Activated B cell treated with CpG ODN at 0.5 μM for 24 hours (primary cell): ENCODE data around the gene ABI2. TPM values are rescaled to one million over a fixed set of nuclear protein-coding genes. Genes with fewer than 3 reads are reported as not detected.
A peak's percentile ranks its signal among the peaks of the same experiment; 100 is the strongest.

Source experiments
- ATAC-seq: fragments of 200-7000 bp; cut with Tn5 transposase; one replicate; pipeline ENCODE4 v1.10.0; 2021; ENCODE audit warnings: low read depth, mild to moderate bottlenecking, moderate library complexity
- CTCF ChIA-PET: fragments of 350-600 bp; sonication (Branson Sonifier 250); formaldehyde crosslinking; loops from one replicate; lab custom pipeline; 2021; ENCODE audit warnings: antibody characterized with exemption; lab: Charles Lee
- POLR2A ChIA-PET: fragments of 350-600 bp; sonication (Branson Sonifier 250); formaldehyde crosslinking; loops from one replicate; lab custom pipeline; 2021; ENCODE audit warnings: antibody characterized with exemption; lab: Charles Lee
- DNase-seq: peaks from one replicate; pipeline ENCODE4 v3.0.0; 2022
- H3K27ac Mint-ChIP-seq: one replicate; pipeline ENCODE4 v1.8.0; 2020; ENCODE audit warnings: mixed read lengths
- H3K27me3 Mint-ChIP-seq: one replicate; pipeline ENCODE4 v1.8.0; 2021; ENCODE audit warnings: mixed read lengths
- H3K36me3 Mint-ChIP-seq: one replicate; pipeline ENCODE4 v1.8.0; 2021; ENCODE audit warnings: low read depth, mixed read lengths
- H3K4me1 Mint-ChIP-seq: one replicate; pipeline ENCODE4 v1.8.0; 2021; ENCODE audit warnings: mixed read lengths
- H3K4me3 Mint-ChIP-seq: one replicate; pipeline ENCODE4 v1.8.0; 2020; ENCODE audit warnings: mild to moderate bottlenecking, mixed read lengths
- H3K9me3 Mint-ChIP-seq: one replicate; pipeline ENCODE4 v1.8.0; 2020; ENCODE audit warnings: mixed read lengths
- CTCF ChIP-seq: fragments of 200-600 bp; IDR thresholded peaks from one replicate; pipeline ENCODE4 v1.8.0; 2022; ENCODE audit warnings: antibody characterized with exemption, mild to moderate bottlenecking
- intact Hi-C: fragments of 100-400 bp; cut with micrococcal nuclease; formaldehyde crosslinking; loops from one replicate; pipeline ENCODE4 v1.15.1; 2024
- total RNA-seq: library from RNA; stranded (reverse); gene quantifications from 2 replicates; pipeline ENCODE4 v1.2.3, GENCODE V29; 2022

ABI2 gene
- total RNA-seq, 1 donor from 2014 or later, result 17.3 TPM

DNA sequence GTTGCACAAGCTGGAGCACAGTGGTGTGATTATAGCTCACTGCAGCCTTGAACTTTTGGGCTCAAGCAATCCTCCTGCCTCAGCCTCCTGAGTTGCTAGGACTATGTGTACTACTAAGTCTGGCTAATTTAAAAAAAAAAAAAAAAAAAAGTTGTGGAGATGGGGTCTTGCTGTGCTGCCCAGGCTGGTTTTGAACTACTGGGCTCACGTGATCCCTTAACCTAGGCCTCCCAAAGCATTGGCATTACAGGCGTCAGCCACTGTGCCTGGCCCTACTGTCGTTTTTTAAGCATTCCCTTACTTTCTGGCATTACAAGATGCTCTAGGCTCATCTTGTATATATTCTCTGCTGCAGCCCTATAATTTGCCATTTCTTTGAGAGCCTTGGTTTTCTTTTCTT lies 118.6 kb downstream of the ABI2 start:
- DNase-seq (no peak), ATAC-seq (no peak)
- CTCF ChIA-PET, result no interaction called here
- Mint-ChIP-seq H3K27me3 (no peaks in the 10 kb centered on the region), H3K9me3 (no peaks in the 10 kb centered on the region), H3K36me3 (no peaks in the 10 kb centered on the region), H3K4me1 (no peaks in the 10 kb centered on the region), H3K4me3 (no peak overlapping the region), H3K27ac (no peak overlapping the region)
- intact Hi-C loops, result no loop called here
- POLR2A ChIA-PET, result no interaction called here
- no peak for TF ChIP-seq CTCF

DNA sequence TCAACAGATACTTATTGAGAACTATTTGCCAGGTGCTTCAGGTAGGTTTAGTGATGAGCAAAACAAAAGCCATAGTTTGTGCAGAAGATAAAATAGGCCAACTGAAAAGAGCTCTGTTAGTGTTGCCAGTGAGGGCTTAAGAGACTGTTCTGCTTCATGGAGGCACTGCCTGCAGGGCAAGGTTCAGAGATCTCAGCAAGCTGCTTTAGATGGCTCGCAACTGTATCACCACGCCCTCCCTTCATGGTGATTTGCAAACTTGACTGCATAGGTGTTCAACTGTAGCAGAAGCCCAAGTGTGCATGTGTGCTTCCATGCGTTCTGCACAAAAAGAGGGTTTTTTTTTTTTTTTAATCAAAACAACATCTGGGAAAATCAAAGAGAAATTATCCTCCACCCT lies 122.4 kb downstream of the ABI2 start:
- no peak for ATAC-seq
- no peaks in the 10 kb centered on the region for H3K9me3 Mint-ChIP-seq
- no peaks in the 10 kb centered on the region for H3K4me1 Mint-ChIP-seq
- ChIA-PET CTCF (no interaction called here), POLR2A (interaction anchor here (0.5 kb wide), 1 partner anchor 233 kb away, joined by 3 read pairs; no protein-coding TSS in a partner anchor)
- DNase-seq, result no peak
- H3K36me3 Mint-ChIP-seq, result no peaks in the 10 kb centered on the region
- H3K4me3 Mint-ChIP-seq, result no peak overlapping the region
- no peak overlapping the region for H3K27ac Mint-ChIP-seq
- H3K27me3 Mint-ChIP-seq, result peaks cover 4% of the 10 kb centered on the region
- no peak for TF ChIP-seq CTCF
- intact Hi-C loops, result no loop called here

DNA sequence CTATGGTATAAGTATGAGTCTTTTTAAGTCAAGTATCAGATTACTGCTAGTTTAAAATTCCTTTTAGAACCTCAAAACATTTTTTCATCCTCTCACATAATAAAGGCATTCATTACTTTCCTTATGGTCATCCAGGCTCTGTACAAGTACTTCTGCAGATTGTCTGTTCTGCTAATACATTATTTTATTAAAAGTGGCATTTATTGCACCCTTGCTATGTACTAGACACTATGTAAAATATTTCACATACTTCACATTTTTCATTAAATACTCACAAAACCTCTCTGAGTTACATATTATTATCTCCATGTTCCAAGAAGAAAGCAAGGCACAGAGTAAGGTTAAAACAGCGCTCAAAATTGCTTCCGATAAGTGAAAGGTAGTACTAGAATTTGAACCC lies 122.8 kb downstream of the ABI2 start:
- Mint-ChIP-seq H3K27ac (no peak overlapping the region), H3K9me3 (no peaks in the 10 kb centered on the region), H3K4me3 (no peak overlapping the region), H3K4me1 (no peaks in the 10 kb centered on the region), H3K27me3 (peaks cover 4% of the 10 kb centered on the region), H3K36me3 (no peaks in the 10 kb centered on the region)
- no peak for ATAC-seq
- POLR2A ChIA-PET, result no interaction called here
- CTCF ChIA-PET, result interaction anchor here (1.7 kb wide), 1 partner anchor 226 kb away, joined by 5 read pairs; no protein-coding TSS in a partner anchor
- intact Hi-C loops, result no loop called here
- DNase-seq, result no peak
- no peak for TF ChIP-seq CTCF

- Mint-ChIP-seq H3K4me1 (no peaks in the 10 kb centered on the region), H3K9me3 (no peaks in the 10 kb centered on the region), H3K36me3 (no peaks in the 10 kb centered on the region), H3K4me3 (no peak overlapping the region), H3K27ac (no peak overlapping the region), H3K27me3 (peaks cover 4% of the 10 kb centered on the region)
- no peak for TF ChIP-seq CTCF
- ChIA-PET POLR2A (interaction anchor here (0.5 kb wide), 1 partner anchor 877 kb away, joined by 7 read pairs; no protein-coding TSS in a partner anchor), CTCF (interaction anchor here (1.7 kb wide), 1 partner anchor 226 kb away, joined by 5 read pairs; no protein-coding TSS in a partner anchor)
- no peak for DNase-seq
- ATAC-seq, result no peak
- intact Hi-C loops, result no loop called here
These were observed 123.5 kb downstream of the ABI2 start for GRCh38 chr2:203451689-203452088.

DNA sequence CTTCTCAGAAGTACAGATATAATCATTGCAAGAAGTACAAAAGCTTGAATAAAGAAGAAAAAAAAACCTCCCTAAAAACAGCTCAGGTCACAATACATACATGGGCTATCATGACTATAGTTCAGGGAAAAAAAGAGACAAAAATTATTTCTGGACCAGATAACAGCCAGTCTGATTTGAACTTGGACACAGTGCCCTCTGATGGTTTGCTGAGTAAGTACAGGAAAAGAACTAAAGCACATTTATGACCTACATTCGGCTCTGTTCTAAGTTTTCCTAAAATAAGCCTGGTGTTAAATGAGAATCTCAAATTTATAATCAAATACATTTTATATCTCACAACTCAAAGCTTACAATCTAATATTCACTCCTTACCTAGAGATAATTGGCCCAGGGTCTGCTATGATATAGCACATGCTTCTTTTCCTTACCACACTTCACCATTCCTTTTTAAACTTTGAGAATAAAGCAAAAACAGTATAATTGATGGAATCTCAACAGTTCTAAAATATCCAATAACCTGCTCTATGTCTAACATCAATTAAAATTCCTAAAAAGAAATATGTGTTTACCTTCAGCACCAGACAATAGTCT lies 125.8 kb downstream of the ABI2 start:
- intact Hi-C loops, result loop anchor here (1.0 kb wide), 4 partner anchors 229 to 880 kb away; no protein-coding TSS in a partner anchor
- Mint-ChIP-seq H3K27ac (no peak overlapping the region), H3K27me3 (peaks cover 4% of the 10 kb centered on the region), H3K4me3 (no peak overlapping the region), H3K9me3 (no peaks in the 10 kb centered on the region), H3K36me3 (no peaks in the 10 kb centered on the region), H3K4me1 (no peaks in the 10 kb centered on the region)
- peak; percentile 28 for ATAC-seq
- DNase-seq, result no peak
- CTCF ChIA-PET, result interaction anchor here (1.0 to 1.4 kb wide), 4 partner anchors 12 to 884 kb away, joined by 3 to 5 read pairs (median 4); no protein-coding TSS in a partner anchor
- POLR2A ChIA-PET, result no interaction called here
- peak; percentile 72 for TF ChIP-seq CTCF
